GM12801 (cell line): ENCODE measurements around the gene CTBP1.

Experiments used
- CTCF ChIP-seq: IDR thresholded peaks from one replicate; pipeline ENCODE4 v1.5.1; 2011; ENCODE audit warnings: control low read depth; ENCODE audit not compliant: insufficient read length; ENCODE audit errors: extremely low read depth

The CTBP1 gene

GRCh38 chr4:1294891-1295290 lies 46.0 kb upstream of the CTBP1 start:
- TF ChIP-seq CTCF, result no peak

GRCh38 chr4:1294424-1294823 lies 45.5 kb upstream of the CTBP1 start:
- no peak for TF ChIP-seq CTCF

- TF ChIP-seq CTCF, result no peak
These were observed 45.1 kb upstream of the CTBP1 start for GRCh38 chr4:1293991-1294390.

GRCh38 chr4:1293531-1293941 lies 44.6 kb upstream of the CTBP1 start:
- no peak for TF ChIP-seq CTCF

- TF ChIP-seq CTCF, result no peak
These were observed 43.2 kb upstream of the CTBP1 start for GRCh38 chr4:1291996-1292702.

- TF ChIP-seq CTCF, result no peak
These were observed 42.2 kb upstream of the CTBP1 start for GRCh38 chr4:1291091-1291490.

- no peak for TF ChIP-seq CTCF
These were observed 41.4 kb upstream of the CTBP1 start for GRCh38 chr4:1290165-1290977.
